Activated T-helper 2 cell treated with anti-CD3 and anti-CD28 coated beads, Interferon-gamma antibody, Interleukin-2, Interleukin-4, amounts not matched to agents 10 μg/mL and 5 μg/mL and 100 μg/mL, durations not matched to agents 14 hours and 24 hours and 36 hours (primary cell): ENCODE data around the gene RNF103. TPM values are rescaled to one million over a fixed set of nuclear protein-coding genes. Genes with fewer than 3 reads are reported as not detected.

Experiments
- DNase-seq: peaks from one replicate; pipeline ENCODE4 v3.0.0; 2021; ENCODE audit warnings: low spot score
- H3K27ac Mint-ChIP-seq: one replicate; pipeline ENCODE4 v1.8.0; 2021; ENCODE audit warnings: mixed read lengths
- H3K27me3 Mint-ChIP-seq: one replicate; pipeline ENCODE4 v1.8.0; 2021; ENCODE audit warnings: low read depth, mixed read lengths
- H3K36me3 Mint-ChIP-seq: one replicate; pipeline ENCODE4 v1.8.0; 2021; ENCODE audit warnings: low read depth, mixed read lengths
- H3K4me1 Mint-ChIP-seq: one replicate; pipeline ENCODE4 v1.8.0; 2021; ENCODE audit warnings: low read depth, mixed read lengths
- H3K4me3 Mint-ChIP-seq: one replicate; pipeline ENCODE4 v1.8.0; 2021; ENCODE audit warnings: low read depth, mild to moderate bottlenecking, moderate library complexity, mixed read lengths
- H3K9me3 Mint-ChIP-seq: one replicate; pipeline ENCODE4 v1.8.0; 2021; ENCODE audit warnings: mixed read lengths
- intact Hi-C: fragments of 100-400 bp; cut with micrococcal nuclease; formaldehyde crosslinking; loops from one replicate; pipeline ENCODE4 v1.15.1; 2023
- total RNA-seq: library from RNA; stranded (reverse); gene quantifications from 2 replicates; pipeline ENCODE4 v1.2.3, GENCODE V29; 2022

Gene RNF103
- total RNA-seq, 1 donor from 2014 or later: 12.4 TPM

- DNase-seq: no peak
- Mint-ChIP-seq H3K9me3 (peaks cover 9% of the 10 kb centered on the region), H3K27ac (no peak overlapping the region), H3K4me3 (no peak overlapping the region), H3K4me1 (no peaks in the 10 kb centered on the region), H3K36me3 (no peaks in the 10 kb centered on the region), H3K27me3 (peaks cover 12% of the 10 kb centered on the region)
- intact Hi-C loops: no loop called here
These were observed 15.0 kb upstream of the RNF103 start for GRCh38 chr2:86638712-86639111.

GRCh38 chr2:86636842-86637241, 13.2 kb upstream of the RNF103 start:
- peaks cover 6% of the 10 kb centered on the region for H3K27me3 Mint-ChIP-seq
- intact Hi-C loops: no loop called here
- peaks cover 9% of the 10 kb centered on the region for H3K9me3 Mint-ChIP-seq
- DNase-seq: no peak
- no peaks in the 10 kb centered on the region for H3K36me3 Mint-ChIP-seq
- no peak overlapping the region for H3K4me3 Mint-ChIP-seq
- no peak overlapping the region for H3K27ac Mint-ChIP-seq
- no peaks in the 10 kb centered on the region for H3K4me1 Mint-ChIP-seq

GRCh38 chr2:86634352-86634751, 10.7 kb upstream of the RNF103 start:
- Mint-ChIP-seq H3K27me3 (peaks cover 6% of the 10 kb centered on the region), H3K4me1 (no peaks in the 10 kb centered on the region), H3K4me3 (no peak overlapping the region), H3K36me3 (no peaks in the 10 kb centered on the region), H3K9me3 (peaks cover 5% of the 10 kb centered on the region), H3K27ac (no peak overlapping the region)
- intact Hi-C loops: no loop called here
- no peak for DNase-seq

- no peak for DNase-seq
- H3K27me3 Mint-ChIP-seq: peaks cover 13% of the 10 kb centered on the region
- H3K36me3 Mint-ChIP-seq: no peaks in the 10 kb centered on the region
- no peaks in the 10 kb centered on the region for H3K9me3 Mint-ChIP-seq
- no peaks in the 10 kb centered on the region for H3K4me1 Mint-ChIP-seq
- no peak overlapping the region for H3K27ac Mint-ChIP-seq
- no peak overlapping the region for H3K4me3 Mint-ChIP-seq
- intact Hi-C loops: no loop called here
These were observed 9.5 kb upstream of the RNF103 start for GRCh38 chr2:86633155-86633651.

- Mint-ChIP-seq H3K27ac (no peak overlapping the region), H3K4me1 (no peaks in the 10 kb centered on the region), H3K27me3 (peaks cover 16% of the 10 kb centered on the region), H3K36me3 (no peaks in the 10 kb centered on the region), H3K4me3 (no peak overlapping the region), H3K9me3 (no peaks in the 10 kb centered on the region)
- no peak for DNase-seq
- intact Hi-C loops: no loop called here
These were observed 9.0 kb upstream of the RNF103 start for GRCh38 chr2:86632672-86633071.

- no peaks in the 10 kb centered on the region for H3K9me3 Mint-ChIP-seq
- intact Hi-C loops: no loop called here
- no peak overlapping the region for H3K4me3 Mint-ChIP-seq
- no peak overlapping the region for H3K27ac Mint-ChIP-seq
- peaks cover 17% of the 10 kb centered on the region for H3K27me3 Mint-ChIP-seq
- H3K36me3 Mint-ChIP-seq: no peaks in the 10 kb centered on the region
- no peak for DNase-seq
- H3K4me1 Mint-ChIP-seq: no peaks in the 10 kb centered on the region
These were observed 8.3 kb upstream of the RNF103 start for GRCh38 chr2:86631846-86632485.

GRCh38 chr2:86628091-86628522, 4.4 kb upstream of the RNF103 start:
- intact Hi-C loops: no loop called here
- Mint-ChIP-seq H3K36me3 (no peaks in the 10 kb centered on the region), H3K4me3 (no peak overlapping the region), H3K27ac (no peak overlapping the region), H3K9me3 (no peaks in the 10 kb centered on the region), H3K4me1 (peaks cover 2% of the 10 kb centered on the region), H3K27me3 (peaks cover 23% of the 10 kb centered on the region)
- no peak for DNase-seq

GRCh38 chr2:86627550-86627949, 3.9 kb upstream of the RNF103 start:
- DNase-seq: no peak
- Mint-ChIP-seq H3K9me3 (no peaks in the 10 kb centered on the region), H3K27ac (no peak overlapping the region), H3K4me3 (no peak overlapping the region), H3K27me3 (peaks cover 23% of the 10 kb centered on the region), H3K4me1 (peaks cover 2% of the 10 kb centered on the region), H3K36me3 (no peaks in the 10 kb centered on the region)
- intact Hi-C loops: no loop called here

- no peaks in the 10 kb centered on the region for H3K9me3 Mint-ChIP-seq
- H3K36me3 Mint-ChIP-seq: peaks cover 3% of the 10 kb centered on the region
- no peak overlapping the region for H3K4me3 Mint-ChIP-seq
- DNase-seq: no peak
- H3K4me1 Mint-ChIP-seq: peaks cover 15% of the 10 kb centered on the region
- H3K27ac Mint-ChIP-seq: no peak overlapping the region
- intact Hi-C loops: no loop called here
- peaks cover 20% of the 10 kb centered on the region for H3K27me3 Mint-ChIP-seq
These were observed 1.4 kb upstream of the RNF103 start for GRCh38 chr2:86625096-86625495.

- no peak for DNase-seq
- intact Hi-C loops: loop anchor here (5.0 kb wide), 3 partner anchors 137 to 427 kb away; partner anchors contain the start of genes IMMT and MRPL35
- Mint-ChIP-seq H3K9me3 (no peaks in the 10 kb centered on the region), H3K27ac (peak overlapping the region; percentile 72), H3K27me3 (peaks cover 20% of the 10 kb centered on the region), H3K36me3 (peaks cover 9% of the 10 kb centered on the region), H3K4me1 (peaks cover 18% of the 10 kb centered on the region), H3K4me3 (peak overlapping the region; percentile 70)
These were observed 542 bp upstream of the RNF103 start for GRCh38 chr2:86624267-86624547.

- Mint-ChIP-seq H3K27me3 (peaks cover 8% of the 10 kb centered on the region), H3K9me3 (no peaks in the 10 kb centered on the region), H3K36me3 (peaks cover 21% of the 10 kb centered on the region), H3K4me1 (peaks cover 27% of the 10 kb centered on the region), H3K4me3 (peak overlapping the region; percentile 93), H3K27ac (peak overlapping the region; percentile 94)
- intact Hi-C loops: loop anchor here (1.0 to 5.0 kb wide), 6 partner anchors 39 to 426 kb away; partner anchors contain the start of genes CHMP3, IMMT and MRPL35
- DNase-seq: peak; percentile 57
These were observed 597 bp downstream of the RNF103 start for GRCh38 chr2:86623043-86623493.

GRCh38 chr2:86622519-86623042, 1.1 kb downstream of the RNF103 start:
- Mint-ChIP-seq H3K27me3 (peaks cover 6% of the 10 kb centered on the region), H3K4me3 (peak overlapping the region; percentile 93), H3K36me3 (peaks cover 24% of the 10 kb centered on the region), H3K4me1 (peaks cover 28% of the 10 kb centered on the region), H3K9me3 (no peaks in the 10 kb centered on the region), H3K27ac (peak overlapping the region; percentile 94)
- peak; percentile 20 for DNase-seq
- intact Hi-C loops: loop anchor here (1.0 to 5.0 kb wide), 6 partner anchors 38 to 425 kb away; partner anchors contain the start of genes CHMP3, IMMT and MRPL35

- H3K4me3 Mint-ChIP-seq: peak overlapping the region; percentile 93
- peaks cover 34% of the 10 kb centered on the region for H3K4me1 Mint-ChIP-seq
- peak overlapping the region; percentile 60 for H3K27ac Mint-ChIP-seq
These were observed 2.3 kb downstream of the RNF103 start for GRCh38 chr2:86621280-86621943.

More at GRCh38 chr2:86621280-86621943, 2.3 kb downstream of the RNF103 start:
- intact Hi-C loops: loop anchor here (2.0 to 5.0 kb wide), 4 partner anchors 15 to 424 kb away; partner anchors contain the start of genes IMMT and MRPL35
- peaks cover 4% of the 10 kb centered on the region for H3K27me3 Mint-ChIP-seq
- no peaks in the 10 kb centered on the region for H3K9me3 Mint-ChIP-seq
- H3K36me3 Mint-ChIP-seq: peaks cover 35% of the 10 kb centered on the region
- DNase-seq: no peak
